ENCODE measurements around the gene CALML5. TPM values are rescaled to one million over a fixed set of nuclear protein-coding genes. Genes with fewer than 3 reads are reported as not detected.

Gene CALML5
- total and polyA plus RNA-seq, 4 donors, result not detected

GRCh38 chr10:5485948-5486852, 13.2 kb downstream of the CALML5 start:
- TF ChIP-seq CTCF (IDR thresholded peaks at IDR 0.05; ENCODE audit: control extremely low read depth, extremely low read depth), result no peak
- Histone ChIP-seq H3K9ac (ENCODE audit: insufficient read depth in 1 of 2, low read length in 2 of 2) (no peak overlapping the region), H3K27me3 (ENCODE audit: control insufficient read depth in 3 of 3, insufficient read depth in 3 of 3, low read length in 2 of 3) (no peaks in the 10 kb centered on the region), H3K4me3 (no peak overlapping the region), H3K36me3 (ENCODE audit: control insufficient read depth in 4 of 4, insufficient read depth in 4 of 4, low read length in 4 of 4) (no peaks in the 10 kb centered on the region), H3K4me1 (ENCODE audit: control insufficient read depth in 5 of 5, insufficient read depth in 5 of 5, low read length in 5 of 5) (peaks cover 0 to 5% (median 0%) of the 10 kb centered on the region in 5 donors), H3K27ac (ENCODE audit: low read depth in 1 of 2, low read length in 1 of 2) (no peak overlapping the region), H3K9me3 (ENCODE audit: control insufficient read depth in 4 of 4, insufficient read depth in 3 of 4, low read length in 3 of 4) (no peaks in the 10 kb centered on the region)
- DNase-seq (no peak), ATAC-seq (ENCODE audit: insufficient read depth, low FRiP score) (no peak)
- 84 to 85% methylated on average over 13 of the region's 13 CpGs for WGBS, 2 donors

GRCh38 chr10:5485290-5485689, 14.1 kb downstream of the CALML5 start:
- WGBS, 2 donors, result 89 to 94% methylated on average over 14 of the region's 14 CpGs
- Histone ChIP-seq H3K4me3 (no peak overlapping the region), H3K27me3 (ENCODE audit: control insufficient read depth in 3 of 3, insufficient read depth in 3 of 3, low read length in 2 of 3) (no peaks in the 10 kb centered on the region), H3K9me3 (ENCODE audit: control insufficient read depth in 4 of 4, insufficient read depth in 3 of 4, low read length in 3 of 4) (no peaks in the 10 kb centered on the region), H3K36me3 (ENCODE audit: control insufficient read depth in 4 of 4, insufficient read depth in 4 of 4, low read length in 4 of 4) (no peaks in the 10 kb centered on the region), H3K27ac (ENCODE audit: low read depth in 1 of 2, low read length in 1 of 2) (no peak overlapping the region), H3K9ac (ENCODE audit: insufficient read depth in 1 of 2, low read length in 2 of 2) (no peak overlapping the region), H3K4me1 (ENCODE audit: control insufficient read depth in 5 of 5, insufficient read depth in 5 of 5, low read length in 5 of 5) (peaks cover 0 to 5% (median 0%) of the 10 kb centered on the region in 5 donors)
- ATAC-seq (ENCODE audit: insufficient read depth, low FRiP score) (no peak), DNase-seq (no peak)
- TF ChIP-seq CTCF (IDR thresholded peaks at IDR 0.05; ENCODE audit: control extremely low read depth, extremely low read depth), result no peak

- H3K9ac ChIP-seq (ENCODE audit: insufficient read depth in 1 of 2, low read length in 2 of 2), result no peak overlapping the region
- H3K9me3 ChIP-seq (ENCODE audit: control insufficient read depth in 4 of 4, insufficient read depth in 3 of 4, low read length in 3 of 4), result no peaks in the 10 kb centered on the region
- H3K4me3 ChIP-seq, result no peak overlapping the region
- 82 to 86% methylated on average over 3 of the region's 3 CpGs for WGBS, 2 donors
- no peaks in the 10 kb centered on the region for H3K27me3 ChIP-seq (ENCODE audit: control insufficient read depth in 3 of 3, insufficient read depth in 3 of 3, low read length in 2 of 3)
- DNase-seq, result no peak
- no peak overlapping the region for H3K27ac ChIP-seq (ENCODE audit: low read depth in 1 of 2, low read length in 1 of 2)
- no peak for TF ChIP-seq CTCF (IDR thresholded peaks at IDR 0.05; ENCODE audit: control extremely low read depth, extremely low read depth)
- peaks cover 0 to 5% (median 0%) of the 10 kb centered on the region in 5 donors for H3K4me1 ChIP-seq (ENCODE audit: control insufficient read depth in 5 of 5, insufficient read depth in 5 of 5, low read length in 5 of 5)
- ATAC-seq (ENCODE audit: insufficient read depth, low FRiP score), result no peak
- no peaks in the 10 kb centered on the region for H3K36me3 ChIP-seq (ENCODE audit: control insufficient read depth in 4 of 4, insufficient read depth in 4 of 4, low read length in 4 of 4)
These were observed 15.2 kb downstream of the CALML5 start for GRCh38 chr10:5484205-5484604.
